ENCODE data around the gene GPC6.

- TF ChIP-seq CTCF (conservative IDR thresholded peaks at IDR 0.05; ENCODE audit: low read length) (peak; percentile 43), EZH2phosphoT487 (IDR thresholded peaks at IDR 0.05; ENCODE audit: borderline replicate concordance) (no peak)
These were observed 724.5 kb downstream of the GPC6 start for GRCh38 chr13:93951108-93951507.
